ENCODE results near the gene NCBP3. TPM values are rescaled to one million over a fixed set of nuclear protein-coding genes. Genes with fewer than 3 reads are reported as not detected.

Gene NCBP3
- total and polyA plus RNA-seq, 2 of the 8 experiments (the other 6 are each of a cell fraction or from before 2014, with no cell fraction given): 19.6 to 46.1 TPM

DNA sequence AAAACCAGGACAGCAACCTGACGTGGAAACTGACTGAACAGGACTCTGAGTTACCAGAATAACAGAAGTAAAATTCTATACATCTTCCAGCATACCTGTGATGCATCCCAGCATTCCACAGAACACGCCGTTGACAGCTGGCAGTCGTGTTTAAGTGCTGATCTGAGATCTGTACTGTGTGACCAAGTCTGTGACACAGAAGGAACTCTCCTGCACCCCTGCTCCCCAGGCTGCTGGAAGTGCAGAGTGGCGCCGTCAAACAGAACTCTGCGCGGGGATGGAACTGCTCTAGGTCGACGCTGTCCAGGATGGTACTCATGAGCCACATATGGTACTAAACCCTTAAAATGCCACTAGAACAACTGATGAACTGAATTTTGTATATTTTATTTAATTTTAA lies 44.3 kb downstream of the NCBP3 start:
- Histone ChIP-seq H3K79me2 (ENCODE audit: control insufficient read depth in 1 of 2, insufficient read depth in 2 of 2, low read length in 2 of 2) (no peaks in the 10 kb centered on the region), H4K5ac (ENCODE audit: insufficient read length, low read depth, low read length) (no peak overlapping the region), H2AFZ (ENCODE audit: low read length) (no peak overlapping the region), H2BK12ac (ENCODE audit: low read depth, low read length) (no peak overlapping the region), H3K56ac (replicated peaks; ENCODE audit: insufficient read length, low read depth, low read length) (no peak overlapping the region), H3K23me2 (ENCODE audit: low read depth, low read length) (no peaks in the 10 kb centered on the region), H3K23ac (ENCODE audit: insufficient read length) (no peak overlapping the region), H3K79me1 (ENCODE audit: low read depth, low read length) (no peaks in the 10 kb centered on the region), H3K14ac (ENCODE audit: insufficient read length) (no peak overlapping the region), H2BK15ac (ENCODE audit: low read length) (no peak overlapping the region), H3K4me1 (replicated peaks in 1 of 4; ENCODE audit: control insufficient read depth in 3 of 4, insufficient read depth in 4 of 4, low read length in 3 of 4) (no peaks in the 10 kb centered on the region; a peak in 1 of 7 replicates), H2BK20ac (ENCODE audit: low read length) (no peak overlapping the region), H3K9me3 (ENCODE audit: insufficient read depth in 2 of 2, low read depth in 1 of 2, low read length in 1 of 2) (no peaks in the 10 kb centered on the region), H2BK5ac (ENCODE audit: low read depth, low read length) (no peak overlapping the region), H3K4me3 (ENCODE audit: extremely low read depth in 1 of 4, insufficient read depth in 2 of 4, low read depth in 3 of 4, low read length in 4 of 4) (no peak overlapping the region), H3K27ac (ENCODE audit: low read depth, low read length) (no peak overlapping the region), H3K4ac (replicated peaks; ENCODE audit: insufficient read length, low read depth, low read length) (no peak overlapping the region), H4K8ac (ENCODE audit: extremely low read depth, insufficient read depth, low read length) (no peak overlapping the region), H3K18ac (ENCODE audit: extremely low read depth, low read length) (no peak overlapping the region), H3K4me2 (ENCODE audit: insufficient read depth in 1 of 2, low read depth in 2 of 2, low read length in 2 of 2) (no peak overlapping the region), H3K9ac (replicated peaks in 1 of 4; ENCODE audit: extremely low read depth in 1 of 4, low read depth in 3 of 4, low read length in 3 of 4) (no peak overlapping the region), H3K36me3 (ENCODE audit: control insufficient read depth in 2 of 4, insufficient read depth in 4 of 4, low read length in 3 of 4) (peaks cover 0 to 5% (median 1%) of the 10 kb centered on the region in 4 experiments; a peak in 3 of 8 replicates), H3K27me3 (replicated peaks in 1 of 4; ENCODE audit: control insufficient read depth in 3 of 4, extremely low read depth in 1 of 4, insufficient read depth in 3 of 4, low read length in 3 of 4) (no peaks in the 10 kb centered on the region), H2BK120ac (replicated peaks; ENCODE audit: low read depth, low read length) (no peak overlapping the region), H2AK5ac (ENCODE audit: low read depth, low read length) (no peak overlapping the region), H4K91ac (replicated peaks; ENCODE audit: insufficient read length, low read length) (no peak overlapping the region), H4K20me1 (replicated peaks in 1 of 2; ENCODE audit: control insufficient read depth in 1 of 2, insufficient read depth in 2 of 2, low read length in 2 of 2) (peaks cover 0 to 4% of the 10 kb centered on the region in 2 experiments)
- no peak for DNase-seq (ENCODE audit: low read depth in 1 of 2, low spot score in 2 of 2)
- CTCF ChIA-PET (ENCODE audit: partially characterized antibody): interaction anchor here (1.2 to 3.1 kb wide), 2 partner anchors 15 to 63 kb away, joined by 3 to 25 read pairs; no protein-coding TSS in a partner anchor
- FAIRE-seq: no peak
- POLR2A ChIA-PET (ENCODE audit: partially characterized antibody): interaction anchor here (0.7 to 1.9 kb wide), 2 partner anchors 23 to 62 kb away, joined by 4 to 8 read pairs; no protein-coding TSS in a partner anchor
- WGBS, 2 experiments (ENCODE audit: extremely low coverage in 1 of 2, insufficient coverage in 1 of 2, insufficient read length in 1 of 2, insufficient replicate concordance in 2 of 2, low coverage in 1 of 2, low lambda C conversion rate in 2 of 2, missing lambda C conversion rate in 1 of 2): 89% methylated on average over 10 of the region's 10 CpGs; no CpG with 5 or more reads in 1 of the 2 experiments
- TF ChIP-seq SAP30 (IDR thresholded peaks at IDR 0.05; ENCODE audit: insufficient read depth, insufficient replicate concordance, low read length) (no peak), BACH1 (IDR thresholded peaks at IDR 0.05; ENCODE audit: low read length) (no peak), ZNF274 (IDR thresholded peaks at IDR 0.05; ENCODE audit: borderline replicate concordance, extremely low read depth, low read length) (no peak), HDAC2 (IDR thresholded peaks at IDR 0.05; ENCODE audit: borderline replicate concordance in 1 of 2, low read depth in 2 of 2, low read length in 2 of 2) (no peak), POLR2AphosphoS5 (IDR thresholded peaks at IDR 0.05; ENCODE audit: low read depth, low read length) (no peak), TEAD4 (IDR thresholded peaks at IDR 0.05; ENCODE audit: low read depth, low read length) (no peak), NRF1 (IDR thresholded peaks at IDR 0.05; ENCODE audit: low read depth, low read length) (no peak), HDAC6 (IDR thresholded peaks at IDR 0.05; ENCODE audit: low read depth, low read length) (no peak), MAFK (IDR thresholded peaks at IDR 0.05; ENCODE audit: low read depth, low read length) (no peak), PHF8 (conservative IDR thresholded peaks at IDR 0.05; ENCODE audit: low read depth, low read length) (no peak)
- TF ChIP-seq, protein P1, sequence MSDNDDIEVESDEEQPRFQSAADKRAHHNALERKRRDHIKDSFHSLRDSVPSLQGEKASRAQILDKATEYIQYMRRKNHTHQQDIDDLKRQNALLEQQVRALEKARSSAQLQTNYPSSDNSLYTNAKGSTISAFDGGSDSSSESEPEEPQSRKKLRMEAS (IDR thresholded peaks at IDR 0.05): no peak
- TF ChIP-seq, protein P2, sequence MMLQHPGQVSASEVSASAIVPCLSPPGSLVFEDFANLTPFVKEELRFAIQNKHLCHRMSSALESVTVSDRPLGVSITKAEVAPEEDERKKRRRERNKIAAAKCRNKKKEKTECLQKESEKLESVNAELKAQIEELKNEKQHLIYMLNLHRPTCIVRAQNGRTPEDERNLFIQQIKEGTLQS (IDR thresholded peaks at IDR 0.05; ENCODE audit: insufficient read depth, low read depth, low read length): no peak
